HEK293 (cell line): ENCODE results near the gene CFAP53.

ENCODE experiments used
- CTCF ChIA-PET: fragments of 350-600 bp; formaldehyde crosslinking; extraction: SDS; loops from one replicate; lab custom pipeline; 2021; ENCODE audit warnings: antibody characterized with exemption; lab: Yijun Ruan, JAX
- POLR2A ChIA-PET: fragments of 300-600 bp; formaldehyde crosslinking; extraction: SDS; loops from one replicate; lab custom pipeline; 2020; ENCODE audit warnings: antibody characterized with exemption, inconsistent platforms; lab: Yijun Ruan, JAX
- H3K27ac ChIP-seq: fragments of 200-500 bp; sonication (Bioruptor generic); 2 replicates; pipeline ENCODE4 v1.5.1; 2014; ENCODE audit warnings: low read depth, low read length, control low read depth, inconsistent platforms; ENCODE audit errors: extremely low read depth
- H3K36me3 ChIP-seq, 2 experiments: fragments of 200-500 bp in 1 of 2; sonication (Bioruptor generic) in 1 of 2; 1 replicate in 1 of 2; 2 replicates in 1 of 2; pipeline ENCODE4 v1.5.1; 2014 to 2017; ENCODE audit warnings: inconsistent platforms in 2 of 2, low read length in 2 of 2; ENCODE audit not compliant: control insufficient read depth in 2 of 2, insufficient read depth in 1 of 2
- H3K4me1 ChIP-seq: fragments of 200-500 bp; sonication (Bioruptor generic); 2 replicates; pipeline ENCODE4 v1.5.1; 2014; ENCODE audit warnings: mild to moderate bottlenecking, low read length, inconsistent platforms; ENCODE audit not compliant: control insufficient read depth, insufficient read depth
- H3K4me3 ChIP-seq: 2 replicates; pipeline ENCODE4 v1.5.1; 2011; ENCODE audit warnings: low read depth, mild to moderate bottlenecking, control low read depth, low read length, moderate library complexity
- H3K9me3 ChIP-seq: fragments of 200-500 bp; sonication (Bioruptor generic); 2 replicates; pipeline ENCODE4 v1.5.1; 2014; ENCODE audit warnings: low read depth, low read length, inconsistent platforms; ENCODE audit not compliant: control insufficient read depth, insufficient read depth
- HIC1 ChIP-seq: fragments of 450-650 bp; formaldehyde crosslinking; IDR thresholded peaks from 2 replicates; pipeline ENCODE4 v1.5.1; 2016; ENCODE audit warnings: missing biosample characterization, missing genetic modification characterization
- KLF1 ChIP-seq: fragments of 450-650 bp; formaldehyde crosslinking; IDR thresholded peaks from 2 replicates; pipeline ENCODE4 v1.5.1; 2016; ENCODE audit warnings: missing biosample characterization, missing genetic modification characterization
- SALL2 ChIP-seq: fragments of 450-650 bp; formaldehyde crosslinking; IDR thresholded peaks from 2 replicates; pipeline ENCODE4 v1.5.0; 2017; ENCODE audit warnings: missing biosample characterization, mild to moderate bottlenecking, missing genetic modification characterization, borderline replicate concordance
- SP3 ChIP-seq: fragments of 450-650 bp; formaldehyde crosslinking; IDR thresholded peaks from 2 replicates; pipeline ENCODE4 v1.5.1; 2016; ENCODE audit warnings: missing biosample characterization, missing genetic modification characterization
- YY1 ChIP-seq: fragments of 450-650 bp; formaldehyde crosslinking; IDR thresholded peaks from 2 replicates; pipeline ENCODE4 v1.5.1; 2018; ENCODE audit warnings: missing biosample characterization, missing genetic modification characterization
- ZNF148 ChIP-seq: fragments of 450-650 bp; formaldehyde crosslinking; IDR thresholded peaks from 2 replicates; pipeline ENCODE4 v1.5.0; 2017; ENCODE audit warnings: missing biosample characterization, missing genetic modification characterization, borderline replicate concordance
- ZNF184 ChIP-seq: fragments of 450-650 bp; IDR thresholded peaks from 2 replicates; pipeline ENCODE4 v1.5.1; 2018; ENCODE audit warnings: missing biosample characterization, mild to moderate bottlenecking, missing genetic modification characterization
- ZNF239 ChIP-seq: fragments of 450-650 bp; formaldehyde crosslinking; IDR thresholded peaks from 2 replicates; pipeline ENCODE4 v1.5.1; 2016; ENCODE audit warnings: missing biosample characterization, missing genetic modification characterization
- ZNF248 ChIP-seq: fragments of 450-650 bp; formaldehyde crosslinking; IDR thresholded peaks from 2 replicates; pipeline ENCODE4 v1.5.1; 2017; ENCODE audit warnings: missing biosample characterization, missing genetic modification characterization
- ZNF280D ChIP-seq: fragments of 450-650 bp; formaldehyde crosslinking; IDR thresholded peaks from 2 replicates; pipeline ENCODE4 v1.5.1; 2016; ENCODE audit warnings: missing biosample characterization, missing genetic modification characterization
- ZNF398 ChIP-seq: fragments of 450-650 bp; formaldehyde crosslinking; IDR thresholded peaks from 2 replicates; pipeline ENCODE4 v1.5.1; 2017; ENCODE audit warnings: missing biosample characterization, missing genetic modification characterization
- ZNF560 ChIP-seq: fragments of 450-650 bp; formaldehyde crosslinking; IDR thresholded peaks from 2 replicates; pipeline ENCODE4 v1.5.1; 2017; ENCODE audit warnings: missing biosample characterization, missing genetic modification characterization, borderline replicate concordance
- ZNF639 ChIP-seq: fragments of 450-650 bp; formaldehyde crosslinking; IDR thresholded peaks from 2 replicates; pipeline ENCODE4 v1.5.1; 2016; ENCODE audit warnings: missing biosample characterization, missing genetic modification characterization
- ZNF677 ChIP-seq: fragments of 450-650 bp; IDR thresholded peaks from 2 replicates; pipeline ENCODE4 v1.5.0; 2018; ENCODE audit warnings: missing biosample characterization, mild to moderate bottlenecking, missing genetic modification characterization, moderate library complexity
- ZNF692 ChIP-seq: fragments of 450-650 bp; formaldehyde crosslinking; IDR thresholded peaks from 2 replicates; pipeline ENCODE4 v1.5.1; 2016; ENCODE audit warnings: missing biosample characterization, missing genetic modification characterization
- ZNF830 ChIP-seq: fragments of 450-650 bp; IDR thresholded peaks from 2 replicates; pipeline ENCODE4 v1.5.0; 2018; ENCODE audit warnings: missing biosample characterization, missing genetic modification characterization, low read depth, mild to moderate bottlenecking, moderate library complexity
- ZSCAN5A ChIP-seq: fragments of 450-650 bp; formaldehyde crosslinking; IDR thresholded peaks from 2 replicates; pipeline ENCODE4 v1.5.1; 2016; ENCODE audit warnings: missing biosample characterization, missing genetic modification characterization

The CFAP53 gene

GRCh38 chr18:50240080-50240563 lies 26.2 kb downstream of the CFAP53 start (continued):
- peak; percentile 56; the same call in 1 of the 2 replicates for TF ChIP-seq HIC1 (tag by site-specific recombination)
- TF ChIP-seq ZNF184 (tag by site-specific recombination) = no peak
- TF ChIP-seq ZNF280D = peak; percentile 76; the same call in 1 of the 2 replicates
- TF ChIP-seq YY1 (tag by site-specific recombination) = no peak
- peak; percentile 65; the same call in 1 of the 2 replicates for TF ChIP-seq ZNF639
- TF ChIP-seq KLF1 (tag by site-specific recombination) = peak; percentile 100
- TF ChIP-seq ZNF248 (tag by site-specific recombination) = peak; percentile 13; the same call in 1 of the 2 replicates
- peak; percentile 26; the same call in 1 of the 2 replicates for TF ChIP-seq SALL2 (tag by site-specific recombination)
- no peak for TF ChIP-seq ZNF560 (tag by site-specific recombination)
- TF ChIP-seq ZNF239 (tag by site-specific recombination) = no peak
- 0 out of 2 replicates have a peak, but pooled peaks have one; percentile 42 for TF ChIP-seq ZSCAN5A
- TF ChIP-seq ZNF148 (tag by site-specific recombination) = peak; percentile 76; the same call in 1 of the 2 replicates
- peak; percentile 57 for TF ChIP-seq SP3
- TF ChIP-seq ZNF692 = no peak

- TF ChIP-seq ZNF677 (tag by site-specific recombination) = no peak
- no peak for TF ChIP-seq ZNF830 (tag by site-specific recombination)
- no peak for TF ChIP-seq ZNF398 (tag by site-specific recombination)
- Histone ChIP-seq H3K4me1 (no peaks in the 10 kb centered on the region), H3K4me3 (no peak overlapping the region), H3K27ac (no peak overlapping the region), H3K9me3 (no peaks in the 10 kb centered on the region), H3K36me3 (no peaks in the 10 kb centered on the region)
- ChIA-PET CTCF (interaction anchor here (0.6 kb wide), 1 partner anchor 704 kb away, joined by 3 read pairs; no protein-coding TSS in a partner anchor), POLR2A (no interaction called here)
Measured at GRCh38 chr18:50232419-50232818, 33.9 kb downstream of the CFAP53 start.
